ENCODE measurements around the gene STAM2.

GRCh38 chr2:152071092-152071491 is 104.5 kb downstream of the STAM2 start:
- TF ChIP-seq CTCF (IDR thresholded peaks at IDR 0.05) (no peak), POLR2A (IDR thresholded peaks at IDR 0.05) (no peak)

Data from vagina (tissue), 2 donors.